Mesothelial cell of epicardium (in vitro differentiated cells): Measurements from ENCODE around the gene PCED1A. TPM values are rescaled to one million over a fixed set of nuclear protein-coding genes. Genes with fewer than 3 reads are reported as not detected.

Experiments
- DNase-seq, 2 experiments: peaks; one replicate each; pipeline ENCODE4 v3.0.0; 2021; ENCODE audit warnings: low spot score in 2 of 2; ENCODE audit not compliant: unreplicated experiment in 2 of 2
- H3K27ac Mint-ChIP-seq: 2 replicates; pipeline ENCODE4 v1.8.0; 2021; ENCODE audit warnings: mixed read lengths
- H3K27me3 Mint-ChIP-seq: 2 replicates; pipeline ENCODE4 v1.8.0; 2021; ENCODE audit warnings: low read depth, mixed read lengths
- H3K36me3 Mint-ChIP-seq: 2 replicates; pipeline ENCODE4 v1.8.0; 2021; ENCODE audit warnings: mixed read lengths
- H3K4me1 Mint-ChIP-seq: 2 replicates; pipeline ENCODE4 v1.8.0; 2021; ENCODE audit warnings: mixed read lengths
- H3K4me3 Mint-ChIP-seq: 2 replicates; pipeline ENCODE4 v1.8.0; 2021; ENCODE audit warnings: mild to moderate bottlenecking, moderate library complexity, mixed read lengths
- H3K9me3 Mint-ChIP-seq: 2 replicates; pipeline ENCODE4 v1.8.0; 2021; ENCODE audit warnings: mixed read lengths
- total RNA-seq: library from RNA; stranded (reverse); gene quantifications from 3 replicates; pipeline ENCODE4 v1.2.1, GENCODE V29; 2021
- TF ChIP-seq, protein P1 (sequence below): fragments of 200-600 bp; sonication (generic); IDR thresholded peaks from one replicate; pipeline ENCODE4 v1.5.0; 2021; ENCODE audit warnings: antibody characterized with exemption; ENCODE audit not compliant: unreplicated experiment

PCED1A gene
- total RNA-seq, 1 donor from 2014 or later = 113 TPM

DNA sequence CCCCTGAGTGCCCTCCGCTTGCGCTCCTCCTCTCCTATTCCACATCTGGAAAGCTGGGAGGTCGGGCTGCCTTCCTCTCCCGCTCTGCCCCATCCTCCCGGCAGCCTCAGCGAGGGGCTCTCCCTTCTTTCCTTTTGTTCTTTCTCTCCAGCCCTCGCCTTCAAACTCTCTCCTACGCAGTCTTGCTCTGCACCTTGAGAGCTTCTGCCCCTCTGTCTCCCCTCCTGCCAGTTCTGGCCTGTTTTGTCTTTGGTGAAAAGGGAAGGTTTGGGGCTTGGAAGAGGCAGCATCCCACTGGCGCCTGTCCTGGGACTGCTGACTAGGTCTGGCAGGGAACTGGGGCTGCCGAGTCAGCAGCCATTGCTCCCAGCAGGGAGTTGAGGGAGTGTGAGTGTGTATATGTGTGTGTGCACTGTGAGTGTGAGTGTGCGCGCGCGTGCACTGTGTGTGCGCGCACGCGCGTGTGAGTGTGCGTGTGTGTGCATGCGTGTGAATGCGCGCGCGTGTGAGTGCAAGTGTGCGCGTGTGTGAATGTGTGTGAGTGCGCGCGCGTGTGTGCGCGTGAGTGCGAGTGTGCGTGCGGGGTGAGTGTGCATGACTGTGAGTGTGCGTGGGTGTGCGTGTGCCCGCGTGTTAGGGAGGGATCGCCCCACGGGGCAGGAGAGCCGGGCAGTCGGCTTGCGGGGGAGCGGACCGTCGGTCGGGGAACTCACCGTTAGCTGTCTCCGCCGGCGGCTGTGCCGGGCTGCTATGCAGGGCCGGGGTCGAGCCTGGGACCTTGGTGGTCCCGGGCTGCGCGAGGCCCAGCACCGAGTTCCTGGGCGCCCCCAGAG lies 40.6 kb downstream of the PCED1A start:
- peak overlapping the region; percentile 84 for H3K27ac Mint-ChIP-seq
- no peaks in the 10 kb centered on the region for H3K9me3 Mint-ChIP-seq

DNA sequence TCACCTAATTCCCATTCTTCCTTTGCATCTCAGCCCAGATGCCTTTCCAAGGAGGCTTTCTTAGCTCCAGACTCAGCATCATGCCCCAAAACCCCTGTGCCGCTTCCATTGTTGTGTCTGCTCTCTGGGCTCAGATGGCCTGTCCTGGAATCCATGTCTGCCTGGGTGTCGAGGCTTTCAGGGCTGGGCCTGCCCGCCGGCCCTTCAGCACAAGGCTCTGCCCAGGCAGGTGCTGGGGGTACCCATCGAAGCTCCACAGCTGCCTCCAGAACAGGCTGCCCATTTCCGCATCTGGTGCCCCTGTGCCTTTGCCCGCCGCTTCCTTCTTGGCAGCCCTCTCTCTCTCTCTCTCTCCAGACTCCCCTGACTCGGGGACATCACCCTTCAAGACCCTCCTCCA lies 41.2 kb downstream of the PCED1A start:
- H3K36me3 Mint-ChIP-seq = peaks cover 15% of the 10 kb centered on the region
- TF ChIP-seq, protein P1, sequence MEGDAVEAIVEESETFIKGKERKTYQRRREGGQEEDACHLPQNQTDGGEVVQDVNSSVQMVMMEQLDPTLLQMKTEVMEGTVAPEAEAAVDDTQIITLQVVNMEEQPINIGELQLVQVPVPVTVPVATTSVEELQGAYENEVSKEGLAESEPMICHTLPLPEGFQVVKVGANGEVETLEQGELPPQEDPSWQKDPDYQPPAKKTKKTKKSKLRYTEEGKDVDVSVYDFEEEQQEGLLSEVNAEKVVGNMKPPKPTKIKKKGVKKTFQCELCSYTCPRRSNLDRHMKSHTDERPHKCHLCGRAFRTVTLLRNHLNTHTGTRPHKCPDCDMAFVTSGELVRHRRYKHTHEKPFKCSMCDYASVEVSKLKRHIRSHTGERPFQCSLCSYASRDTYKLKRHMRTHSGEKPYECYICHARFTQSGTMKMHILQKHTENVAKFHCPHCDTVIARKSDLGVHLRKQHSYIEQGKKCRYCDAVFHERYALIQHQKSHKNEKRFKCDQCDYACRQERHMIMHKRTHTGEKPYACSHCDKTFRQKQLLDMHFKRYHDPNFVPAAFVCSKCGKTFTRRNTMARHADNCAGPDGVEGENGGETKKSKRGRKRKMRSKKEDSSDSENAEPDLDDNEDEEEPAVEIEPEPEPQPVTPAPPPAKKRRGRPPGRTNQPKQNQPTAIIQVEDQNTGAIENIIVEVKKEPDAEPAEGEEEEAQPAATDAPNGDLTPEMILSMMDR = no peak
- peaks cover 26% of the 10 kb centered on the region for H3K4me1 Mint-ChIP-seq
- peak overlapping the region; percentile 84 for H3K27ac Mint-ChIP-seq
- H3K4me3 Mint-ChIP-seq = peak overlapping the region; percentile 89
- no peaks in the 10 kb centered on the region for H3K9me3 Mint-ChIP-seq
- no peak for DNase-seq
- H3K27me3 Mint-ChIP-seq = peaks cover 41% of the 10 kb centered on the region

More for the DNA sequence above, 40.6 kb downstream of the PCED1A start:
- TF ChIP-seq, protein P1 = no peak
- Mint-ChIP-seq H3K4me1 (peaks cover 29% of the 10 kb centered on the region), H3K36me3 (peaks cover 15% of the 10 kb centered on the region), H3K4me3 (peak overlapping the region; percentile 89), H3K27me3 (peaks cover 46% of the 10 kb centered on the region)
- DNase-seq = no peak

DNA sequence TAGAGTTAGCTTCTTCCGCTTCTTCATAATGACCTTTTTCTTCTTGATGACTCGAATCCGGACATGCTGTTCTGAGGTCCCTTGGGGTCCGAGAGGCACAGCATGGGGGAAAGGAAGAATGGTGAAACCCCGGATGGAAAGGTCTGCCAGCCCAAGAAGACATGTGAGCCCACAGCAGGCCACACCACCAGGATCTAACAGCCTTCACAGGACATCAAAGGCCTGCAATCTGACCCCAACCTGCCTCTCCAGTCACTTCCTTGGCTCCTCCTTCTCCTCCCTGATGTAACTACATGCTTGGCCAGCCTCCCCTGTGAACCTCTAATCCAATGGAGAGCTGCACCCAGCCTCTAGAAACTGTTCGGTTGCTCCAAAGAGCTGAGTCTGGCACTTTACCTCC lies 41.6 kb downstream of the PCED1A start:
- Mint-ChIP-seq H3K9me3 (no peaks in the 10 kb centered on the region), H3K4me3 (peak overlapping the region; percentile 89), H3K27ac (peak overlapping the region; percentile 84), H3K36me3 (peaks cover 15% of the 10 kb centered on the region), H3K4me1 (peaks cover 25% of the 10 kb centered on the region), H3K27me3 (peaks cover 36% of the 10 kb centered on the region)
- DNase-seq = no peak
- TF ChIP-seq, protein P1 = no peak

DNA sequence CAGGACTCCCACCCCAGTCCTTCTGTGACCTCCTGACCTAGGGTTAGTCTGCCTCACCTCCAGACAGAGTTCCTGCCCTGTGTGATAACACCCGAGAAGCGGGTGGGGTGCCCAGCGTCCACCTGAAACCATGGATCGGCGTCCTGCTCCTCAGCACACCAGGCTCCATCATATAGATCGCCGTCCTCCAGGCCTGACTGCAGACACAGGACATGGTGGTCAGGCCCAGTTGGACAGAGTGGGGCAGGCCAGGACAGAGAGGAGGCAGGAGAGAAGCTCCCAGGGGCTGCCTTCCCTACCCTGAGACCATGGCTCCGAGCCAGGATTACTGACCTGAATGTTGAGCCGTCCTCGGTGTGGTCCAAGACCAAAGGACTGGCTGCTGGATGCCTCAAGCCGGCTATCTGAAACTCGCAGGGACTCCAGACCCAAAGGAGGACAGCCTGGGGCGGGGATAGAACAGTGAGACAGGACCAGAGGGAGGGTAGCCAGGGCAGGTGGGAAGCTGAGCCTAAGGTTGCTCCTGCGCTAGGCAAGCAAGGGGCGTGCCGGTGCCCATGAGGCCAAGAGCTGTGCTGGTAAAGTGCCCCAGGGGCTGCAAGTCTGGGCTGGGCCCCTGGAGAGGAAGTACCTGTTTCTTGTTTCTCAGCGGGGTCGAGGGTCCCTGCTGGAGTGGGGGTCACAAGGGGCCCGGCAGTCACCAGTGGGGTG lies 42.2 kb downstream of the PCED1A start:
- Mint-ChIP-seq H3K4me1 (peaks cover 25% of the 10 kb centered on the region), H3K9me3 (no peaks in the 10 kb centered on the region), H3K27ac (no peak overlapping the region), H3K36me3 (peaks cover 15% of the 10 kb centered on the region), H3K4me3 (no peak overlapping the region), H3K27me3 (peaks cover 31% of the 10 kb centered on the region)
- no peak for DNase-seq
- TF ChIP-seq, protein P1 = no peak

DNA sequence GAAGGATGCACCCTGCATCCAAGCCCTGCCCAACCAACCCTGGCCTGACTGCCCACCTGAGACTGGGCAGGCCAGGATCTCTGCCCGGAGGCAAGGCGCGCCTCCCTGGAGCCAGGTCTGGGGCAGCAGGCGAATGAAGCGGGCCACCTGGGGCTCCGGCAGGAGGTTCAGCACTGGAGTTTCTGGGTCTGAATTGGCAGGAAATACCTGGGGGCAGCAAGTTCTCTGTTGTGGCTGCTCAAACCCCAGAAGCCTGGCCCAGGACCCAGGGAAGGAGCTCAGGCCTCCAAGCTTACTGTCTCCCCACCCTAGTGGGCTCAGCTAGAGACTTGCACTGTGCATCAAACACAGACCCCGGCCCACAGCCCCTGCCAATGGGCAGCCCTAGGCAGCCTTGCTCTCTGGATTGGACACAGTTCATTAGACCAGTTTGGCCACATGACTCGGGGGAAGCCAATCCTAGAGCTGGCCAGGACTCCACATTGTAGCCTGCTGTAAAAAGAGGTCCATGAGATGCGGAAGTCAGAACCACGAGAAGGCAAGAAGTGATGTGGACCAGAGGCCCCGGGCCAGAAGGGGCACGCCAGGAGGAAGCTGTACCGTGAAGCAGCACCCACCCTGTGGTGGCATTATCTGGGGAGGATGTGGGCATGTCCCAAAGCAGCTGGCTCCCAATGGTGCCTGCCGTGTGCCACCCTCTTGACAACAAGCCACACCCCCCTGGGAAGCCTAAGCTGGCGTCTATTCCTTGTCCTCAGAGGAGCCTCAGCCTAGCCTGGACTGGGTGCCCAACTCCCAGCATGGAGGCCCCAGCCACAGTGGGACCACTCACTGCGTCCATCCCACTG lies 43.1 kb downstream of the PCED1A start:
- TF ChIP-seq, protein P1 = no peak
- Mint-ChIP-seq H3K4me1 (peaks cover 25% of the 10 kb centered on the region), H3K27me3 (peaks cover 24% of the 10 kb centered on the region), H3K36me3 (peaks cover 15% of the 10 kb centered on the region), H3K27ac (no peak overlapping the region), H3K9me3 (no peaks in the 10 kb centered on the region), H3K4me3 (no peak overlapping the region)
- DNase-seq = no peak
